HEK293 (cell line): ENCODE data around the gene TMEM255B.

Experiments used
- CTCF ChIA-PET: fragments of 350-600 bp; formaldehyde crosslinking; extraction: SDS; loops from one replicate; lab custom pipeline; 2021; ENCODE audit warnings: antibody characterized with exemption; lab: Yijun Ruan, JAX
- POLR2A ChIA-PET: fragments of 300-600 bp; formaldehyde crosslinking; extraction: SDS; loops from one replicate; lab custom pipeline; 2020; ENCODE audit warnings: antibody characterized with exemption, inconsistent platforms; lab: Yijun Ruan, JAX
- H3K27ac ChIP-seq: fragments of 200-500 bp; sonication (Bioruptor generic); 2 replicates; pipeline ENCODE4 v1.5.1; 2014; ENCODE audit warnings: low read depth, low read length, control low read depth, inconsistent platforms; ENCODE audit errors: extremely low read depth
- H3K36me3 ChIP-seq, 2 experiments: fragments of 200-500 bp in 1 of 2; sonication (Bioruptor generic) in 1 of 2; 1 replicate in 1 of 2; 2 replicates in 1 of 2; pipeline ENCODE4 v1.5.1; 2014 to 2017; ENCODE audit warnings: inconsistent platforms in 2 of 2, low read length in 2 of 2; ENCODE audit not compliant: control insufficient read depth in 2 of 2, insufficient read depth in 1 of 2
- H3K4me1 ChIP-seq: fragments of 200-500 bp; sonication (Bioruptor generic); 2 replicates; pipeline ENCODE4 v1.5.1; 2014; ENCODE audit warnings: mild to moderate bottlenecking, low read length, inconsistent platforms; ENCODE audit not compliant: control insufficient read depth, insufficient read depth
- H3K4me3 ChIP-seq: 2 replicates; pipeline ENCODE4 v1.5.1; 2011; ENCODE audit warnings: low read depth, mild to moderate bottlenecking, control low read depth, low read length, moderate library complexity
- H3K9me3 ChIP-seq: fragments of 200-500 bp; sonication (Bioruptor generic); 2 replicates; pipeline ENCODE4 v1.5.1; 2014; ENCODE audit warnings: low read depth, low read length, inconsistent platforms; ENCODE audit not compliant: control insufficient read depth, insufficient read depth
- AEBP2 ChIP-seq: fragments of 450-650 bp; formaldehyde crosslinking; IDR thresholded peaks from 2 replicates; pipeline ENCODE4 v1.5.1; 2016; ENCODE audit warnings: missing biosample characterization, missing genetic modification characterization, borderline replicate concordance
- GFI1B ChIP-seq: fragments of 450-650 bp; formaldehyde crosslinking; IDR thresholded peaks from 2 replicates; pipeline ENCODE4 v1.5.1; 2016; ENCODE audit warnings: missing biosample characterization, missing genetic modification characterization
- HOXD13 ChIP-seq: sonication (generic); formaldehyde crosslinking; IDR thresholded peaks from 2 replicates; pipeline ENCODE4 v1.8.0; 2022; ENCODE audit warnings: missing genetic modification reagents, borderline replicate concordance
- IKZF3 ChIP-seq: fragments of 450-650 bp; IDR thresholded peaks from 2 replicates; pipeline ENCODE4 v1.5.0; 2018; ENCODE audit warnings: missing biosample characterization, mild to moderate bottlenecking, missing genetic modification characterization, moderate library complexity
- KLF8 ChIP-seq: fragments of 450-650 bp; formaldehyde crosslinking; IDR thresholded peaks from 2 replicates; pipeline ENCODE4 v1.5.1; 2016; ENCODE audit warnings: missing biosample characterization, missing genetic modification characterization
- REPIN1 ChIP-seq: fragments of 450-650 bp; formaldehyde crosslinking; IDR thresholded peaks from 2 replicates; pipeline ENCODE4 v1.5.1; 2017; ENCODE audit warnings: missing biosample characterization, missing genetic modification characterization, low read depth
- SP2 ChIP-seq: fragments of 450-650 bp; formaldehyde crosslinking; IDR thresholded peaks from 2 replicates; pipeline ENCODE4 v1.5.1; 2016; ENCODE audit warnings: missing biosample characterization, missing genetic modification characterization
- YY2 ChIP-seq: fragments of 450-650 bp; formaldehyde crosslinking; IDR thresholded peaks from 2 replicates; pipeline ENCODE4 v1.5.1; 2016; ENCODE audit warnings: missing biosample characterization, missing genetic modification characterization
- ZBTB48 ChIP-seq: fragments of 450-650 bp; formaldehyde crosslinking; IDR thresholded peaks from 2 replicates; pipeline ENCODE4 v1.5.1; 2016; ENCODE audit warnings: missing biosample characterization, missing genetic modification characterization
- ZFP69B ChIP-seq: fragments of 450-650 bp; formaldehyde crosslinking; IDR thresholded peaks from 2 replicates; pipeline ENCODE4 v1.5.1; 2016; ENCODE audit warnings: missing biosample characterization, missing genetic modification characterization
- ZNF132 ChIP-seq: fragments of 450-650 bp; formaldehyde crosslinking; IDR thresholded peaks from 2 replicates; pipeline ENCODE4 v1.5.1; 2017; ENCODE audit warnings: missing biosample characterization, missing genetic modification characterization, borderline replicate concordance
- ZNF138 ChIP-seq: fragments of 450-650 bp; formaldehyde crosslinking; IDR thresholded peaks from 2 replicates; pipeline ENCODE4 v1.5.1; 2016; ENCODE audit warnings: missing biosample characterization, missing genetic modification characterization, borderline replicate concordance
- ZNF169 ChIP-seq: fragments of 450-650 bp; formaldehyde crosslinking; IDR thresholded peaks from 2 replicates; pipeline ENCODE4 v1.5.1; 2016; ENCODE audit warnings: missing biosample characterization, missing genetic modification characterization
- ZNF18 ChIP-seq: fragments of 450-650 bp; formaldehyde crosslinking; IDR thresholded peaks from 2 replicates; pipeline ENCODE4 v1.5.1; 2016; ENCODE audit warnings: missing biosample characterization, missing genetic modification characterization
- ZNF239 ChIP-seq: fragments of 450-650 bp; formaldehyde crosslinking; IDR thresholded peaks from 2 replicates; pipeline ENCODE4 v1.5.1; 2016; ENCODE audit warnings: missing biosample characterization, missing genetic modification characterization
- ZNF266 ChIP-seq: fragments of 450-650 bp; formaldehyde crosslinking; IDR thresholded peaks from 2 replicates; pipeline ENCODE4 v1.5.1; 2016; ENCODE audit warnings: missing biosample characterization, missing genetic modification characterization, low read depth
- ZNF341 ChIP-seq: fragments of 450-650 bp; formaldehyde crosslinking; IDR thresholded peaks from 2 replicates; pipeline ENCODE4; 2016; ENCODE audit warnings: low read depth, missing biosample characterization, missing genetic modification characterization
- ZNF350 ChIP-seq: fragments of 450-650 bp; formaldehyde crosslinking; IDR thresholded peaks from 2 replicates; pipeline ENCODE4 v1.5.0; 2017; ENCODE audit warnings: missing biosample characterization, mild to moderate bottlenecking, missing genetic modification characterization
- ZNF423 ChIP-seq: fragments of 450-650 bp; formaldehyde crosslinking; IDR thresholded peaks from 2 replicates; pipeline ENCODE4 v1.5.1; 2016; ENCODE audit warnings: missing biosample characterization, missing genetic modification characterization
- ZNF426 ChIP-seq: fragments of 450-650 bp; formaldehyde crosslinking; IDR thresholded peaks from 2 replicates; pipeline ENCODE4 v1.5.1; 2017; ENCODE audit warnings: missing biosample characterization, missing genetic modification characterization, mild to moderate bottlenecking, inconsistent platforms, moderate library complexity
- ZNF558 ChIP-seq: fragments of 450-650 bp; formaldehyde crosslinking; IDR thresholded peaks from 2 replicates; pipeline ENCODE4 v1.5.1; 2016; ENCODE audit warnings: missing biosample characterization, missing genetic modification characterization
- ZNF624 ChIP-seq: fragments of 450-650 bp; formaldehyde crosslinking; IDR thresholded peaks from 2 replicates; pipeline ENCODE4 v1.5.1; 2017; ENCODE audit warnings: missing biosample characterization, missing genetic modification characterization
- ZNF629 ChIP-seq: fragments of 450-650 bp; formaldehyde crosslinking; IDR thresholded peaks from 2 replicates; pipeline ENCODE4 v1.5.1; 2017; ENCODE audit warnings: missing biosample characterization, missing genetic modification characterization
- ZNF658 ChIP-seq: fragments of 450-650 bp; formaldehyde crosslinking; IDR thresholded peaks from 2 replicates; pipeline ENCODE4; 2016; ENCODE audit warnings: missing biosample characterization, missing genetic modification characterization
- TF ChIP-seq, protein P1 (sequence below): fragments of 450-650 bp; formaldehyde crosslinking; IDR thresholded peaks from 2 replicates; pipeline ENCODE4 v1.5.1; 2016; ENCODE audit warnings: missing biosample characterization, missing genetic modification characterization
- TF ChIP-seq, protein P2 (sequence below): fragments of 450-650 bp; formaldehyde crosslinking; IDR thresholded peaks from 2 replicates; pipeline ENCODE4 v1.5.1; 2016; ENCODE audit warnings: missing biosample characterization, missing genetic modification characterization, low read depth
- TF ChIP-seq, protein P3 (sequence below): fragments of 450-650 bp; formaldehyde crosslinking; IDR thresholded peaks from 2 replicates; pipeline ENCODE4 v1.5.1; 2017; ENCODE audit warnings: missing biosample characterization, missing genetic modification characterization

Gene TMEM255B

GRCh38 chr13:113804017-113804702, 45.1 kb downstream of the TMEM255B start:
- ChIA-PET POLR2A (no interaction called here), CTCF (no interaction called here)
- Histone ChIP-seq H3K4me3 (no peak overlapping the region), H3K9me3 (no peaks in the 10 kb centered on the region), H3K4me1 (no peaks in the 10 kb centered on the region), H3K27ac (no peak overlapping the region), H3K36me3 (no peaks in the 10 kb centered on the region)
- TF ChIP-seq ZNF266 (tag by site-specific recombination) (no peak), GFI1B (no peak), ZNF350 (tag by site-specific recombination) (no peak), ZNF138 (tag by site-specific recombination) (no peak), AEBP2 (no peak), ZNF426 (tag by site-specific recombination) (no peak), KLF8 (no peak), IKZF3 (tag by site-specific recombination) (no peak), YY2 (tag by site-specific recombination) (no peak), REPIN1 (tag by site-specific recombination) (no peak)
- TF ChIP-seq, protein P1, sequence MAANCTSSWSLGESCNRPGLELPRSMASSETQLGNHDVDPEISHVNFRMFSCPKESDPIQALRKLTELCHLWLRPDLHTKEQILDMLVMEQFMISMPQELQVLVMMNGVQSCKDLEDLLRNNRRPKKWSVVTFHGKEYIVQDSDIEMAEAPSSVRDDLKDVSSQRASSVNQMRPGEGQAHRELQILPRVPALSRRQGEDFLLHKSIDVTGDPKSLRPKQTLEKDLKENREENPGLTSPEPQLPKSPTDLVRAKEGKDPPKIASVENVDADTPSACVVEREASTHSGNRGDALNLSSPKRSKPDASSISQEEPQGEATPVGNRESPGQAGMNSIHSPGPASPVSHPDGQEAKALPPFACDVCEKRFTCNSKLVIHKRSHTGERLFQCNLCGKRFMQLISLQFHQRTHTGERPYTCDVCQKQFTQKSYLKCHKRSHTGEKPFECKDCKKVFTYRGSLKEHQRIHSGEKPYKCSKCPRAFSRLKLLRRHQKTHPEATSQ: no peak
- TF ChIP-seq, protein P2, sequence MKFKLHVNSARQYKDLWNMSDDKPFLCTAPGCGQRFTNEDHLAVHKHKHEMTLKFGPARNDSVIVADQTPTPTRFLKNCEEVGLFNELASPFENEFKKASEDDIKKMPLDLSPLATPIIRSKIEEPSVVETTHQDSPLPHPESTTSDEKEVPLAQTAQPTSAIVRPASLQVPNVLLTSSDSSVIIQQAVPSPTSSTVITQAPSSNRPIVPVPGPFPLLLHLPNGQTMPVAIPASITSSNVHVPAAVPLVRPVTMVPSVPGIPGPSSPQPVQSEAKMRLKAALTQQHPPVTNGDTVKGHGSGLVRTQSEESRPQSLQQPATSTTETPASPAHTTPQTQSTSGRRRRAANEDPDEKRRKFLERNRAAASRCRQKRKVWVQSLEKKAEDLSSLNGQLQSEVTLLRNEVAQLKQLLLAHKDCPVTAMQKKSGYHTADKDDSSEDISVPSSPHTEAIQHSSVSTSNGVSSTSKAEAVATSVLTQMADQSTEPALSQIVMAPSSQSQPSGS (tag by site-specific recombination): no peak

GRCh38 chr13:113804703-113805430, 45.8 kb downstream of the TMEM255B start:
- POLR2A ChIA-PET: no interaction called here
- CTCF ChIA-PET: no interaction called here
- Histone ChIP-seq H3K4me1 (no peaks in the 10 kb centered on the region), H3K36me3 (no peaks in the 10 kb centered on the region), H3K4me3 (no peak overlapping the region), H3K9me3 (no peaks in the 10 kb centered on the region), H3K27ac (no peak overlapping the region)
- TF ChIP-seq ZNF341 (no peak), ZNF558 (tag by site-specific recombination) (no peak), SP2 (tag by site-specific recombination) (no peak), ZNF239 (tag by site-specific recombination) (no peak), ZBTB48 (tag by site-specific recombination) (no peak), ZNF423 (tag by site-specific recombination) (no peak), ZNF132 (no peak), ZNF629 (tag by site-specific recombination) (no peak), ZNF18 (tag by site-specific recombination) (no peak), ZNF658 (tag by site-specific recombination) (no peak), ZFP69B (tag by site-specific recombination) (no peak), ZNF624 (no peak), ZNF169 (tag by site-specific recombination) (no peak), HOXD13 (CRISPR knock-in tag) (no peak)
- TF ChIP-seq, protein P3, sequence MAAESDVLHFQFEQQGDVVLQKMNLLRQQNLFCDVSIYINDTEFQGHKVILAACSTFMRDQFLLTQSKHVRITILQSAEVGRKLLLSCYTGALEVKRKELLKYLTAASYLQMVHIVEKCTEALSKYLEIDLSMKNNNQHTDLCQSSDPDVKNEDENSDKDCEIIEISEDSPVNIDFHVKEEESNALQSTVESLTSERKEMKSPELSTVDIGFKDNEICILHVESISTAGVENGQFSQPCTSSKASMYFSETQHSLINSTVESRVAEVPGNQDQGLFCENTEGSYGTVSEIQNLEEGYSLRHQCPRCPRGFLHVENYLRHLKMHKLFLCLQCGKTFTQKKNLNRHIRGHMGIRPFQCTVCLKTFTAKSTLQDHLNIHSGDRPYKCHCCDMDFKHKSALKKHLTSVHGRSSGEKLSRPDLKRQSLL (tag by site-specific recombination): no peak
